ENCODE data around the gene IQGAP3.

IQGAP3 gene, protein sequence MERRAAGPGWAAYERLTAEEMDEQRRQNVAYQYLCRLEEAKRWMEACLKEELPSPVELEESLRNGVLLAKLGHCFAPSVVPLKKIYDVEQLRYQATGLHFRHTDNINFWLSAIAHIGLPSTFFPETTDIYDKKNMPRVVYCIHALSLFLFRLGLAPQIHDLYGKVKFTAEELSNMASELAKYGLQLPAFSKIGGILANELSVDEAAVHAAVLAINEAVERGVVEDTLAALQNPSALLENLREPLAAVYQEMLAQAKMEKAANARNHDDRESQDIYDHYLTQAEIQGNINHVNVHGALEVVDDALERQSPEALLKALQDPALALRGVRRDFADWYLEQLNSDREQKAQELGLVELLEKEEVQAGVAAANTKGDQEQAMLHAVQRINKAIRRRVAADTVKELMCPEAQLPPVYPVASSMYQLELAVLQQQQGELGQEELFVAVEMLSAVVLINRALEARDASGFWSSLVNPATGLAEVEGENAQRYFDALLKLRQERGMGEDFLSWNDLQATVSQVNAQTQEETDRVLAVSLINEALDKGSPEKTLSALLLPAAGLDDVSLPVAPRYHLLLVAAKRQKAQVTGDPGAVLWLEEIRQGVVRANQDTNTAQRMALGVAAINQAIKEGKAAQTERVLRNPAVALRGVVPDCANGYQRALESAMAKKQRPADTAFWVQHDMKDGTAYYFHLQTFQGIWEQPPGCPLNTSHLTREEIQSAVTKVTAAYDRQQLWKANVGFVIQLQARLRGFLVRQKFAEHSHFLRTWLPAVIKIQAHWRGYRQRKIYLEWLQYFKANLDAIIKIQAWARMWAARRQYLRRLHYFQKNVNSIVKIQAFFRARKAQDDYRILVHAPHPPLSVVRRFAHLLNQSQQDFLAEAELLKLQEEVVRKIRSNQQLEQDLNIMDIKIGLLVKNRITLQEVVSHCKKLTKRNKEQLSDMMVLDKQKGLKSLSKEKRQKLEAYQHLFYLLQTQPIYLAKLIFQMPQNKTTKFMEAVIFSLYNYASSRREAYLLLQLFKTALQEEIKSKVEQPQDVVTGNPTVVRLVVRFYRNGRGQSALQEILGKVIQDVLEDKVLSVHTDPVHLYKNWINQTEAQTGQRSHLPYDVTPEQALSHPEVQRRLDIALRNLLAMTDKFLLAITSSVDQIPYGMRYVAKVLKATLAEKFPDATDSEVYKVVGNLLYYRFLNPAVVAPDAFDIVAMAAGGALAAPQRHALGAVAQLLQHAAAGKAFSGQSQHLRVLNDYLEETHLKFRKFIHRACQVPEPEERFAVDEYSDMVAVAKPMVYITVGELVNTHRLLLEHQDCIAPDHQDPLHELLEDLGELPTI (N-terminal part only)

DNA sequence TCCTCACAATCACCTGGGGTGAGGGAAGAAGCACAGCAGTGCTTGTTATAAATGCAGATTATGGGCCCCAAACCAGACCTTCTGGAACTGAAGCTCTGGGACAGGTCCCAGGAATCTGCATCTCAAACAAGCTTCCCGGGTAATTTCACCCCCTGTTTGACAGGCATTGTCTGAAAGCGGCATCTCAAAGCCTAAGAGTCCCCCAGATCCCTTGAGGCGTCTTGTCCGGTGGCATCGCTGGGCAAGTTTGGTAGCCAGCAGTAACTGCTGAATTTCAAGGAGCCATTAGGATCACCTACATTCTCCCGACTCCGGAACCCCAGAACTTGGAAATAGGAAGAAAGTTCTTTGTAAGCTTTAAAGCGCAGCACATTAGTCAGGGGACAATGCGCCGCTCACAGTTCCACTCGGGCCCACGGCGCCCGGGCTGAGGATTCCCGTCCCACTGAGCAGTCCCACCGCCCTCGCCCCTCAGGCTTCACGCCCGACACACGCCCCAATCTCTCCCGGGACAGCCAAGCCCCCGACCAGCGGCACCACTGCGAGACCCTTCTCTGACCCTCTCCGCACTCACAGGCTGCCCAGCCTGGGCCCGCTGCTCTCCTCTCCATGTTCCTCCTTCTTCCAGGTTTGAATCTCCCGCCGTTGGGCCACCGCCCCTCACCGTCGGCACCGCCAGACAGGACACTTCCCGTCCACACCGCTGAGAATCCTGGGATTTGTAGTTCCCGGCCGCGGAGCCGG is at the start of gene IQGAP3:
Gene IQGAP3, minus strand, starts transcription at position 647 of the 744 bp plus-strand sequence. Its CDS starts 36 bp downstream, at position 611.
- DNase-seq (ENCODE audit: extremely low read depth, low read depth): no peak
- peak within 1 kb of the TSS; percentile 55 for H3K4me3 ChIP-seq (replicated peaks; ENCODE audit: low read depth, low read length)
- TF ChIP-seq, protein P1, sequence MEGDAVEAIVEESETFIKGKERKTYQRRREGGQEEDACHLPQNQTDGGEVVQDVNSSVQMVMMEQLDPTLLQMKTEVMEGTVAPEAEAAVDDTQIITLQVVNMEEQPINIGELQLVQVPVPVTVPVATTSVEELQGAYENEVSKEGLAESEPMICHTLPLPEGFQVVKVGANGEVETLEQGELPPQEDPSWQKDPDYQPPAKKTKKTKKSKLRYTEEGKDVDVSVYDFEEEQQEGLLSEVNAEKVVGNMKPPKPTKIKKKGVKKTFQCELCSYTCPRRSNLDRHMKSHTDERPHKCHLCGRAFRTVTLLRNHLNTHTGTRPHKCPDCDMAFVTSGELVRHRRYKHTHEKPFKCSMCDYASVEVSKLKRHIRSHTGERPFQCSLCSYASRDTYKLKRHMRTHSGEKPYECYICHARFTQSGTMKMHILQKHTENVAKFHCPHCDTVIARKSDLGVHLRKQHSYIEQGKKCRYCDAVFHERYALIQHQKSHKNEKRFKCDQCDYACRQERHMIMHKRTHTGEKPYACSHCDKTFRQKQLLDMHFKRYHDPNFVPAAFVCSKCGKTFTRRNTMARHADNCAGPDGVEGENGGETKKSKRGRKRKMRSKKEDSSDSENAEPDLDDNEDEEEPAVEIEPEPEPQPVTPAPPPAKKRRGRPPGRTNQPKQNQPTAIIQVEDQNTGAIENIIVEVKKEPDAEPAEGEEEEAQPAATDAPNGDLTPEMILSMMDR (IDR thresholded peaks at IDR 0.05; ENCODE audit: low read depth, low read length, missing control alignments): no peak

DNA sequence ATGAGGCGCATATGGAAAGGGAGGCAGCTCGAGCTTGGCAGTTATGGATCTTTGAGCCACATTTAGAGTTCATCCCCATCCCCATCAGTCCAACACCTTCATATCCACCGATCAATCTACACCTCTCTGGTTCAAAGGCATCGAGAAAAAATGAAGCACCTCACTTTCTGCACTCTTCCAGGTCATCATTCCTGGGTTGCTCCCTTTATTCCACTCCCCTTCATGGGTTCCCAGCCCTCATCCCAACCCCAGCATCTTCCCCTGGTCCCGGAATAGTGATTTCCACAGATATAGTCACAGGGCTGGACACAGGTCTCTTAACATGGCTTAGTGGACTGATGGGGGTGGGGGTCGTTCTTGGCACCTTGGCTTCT is 47.2 kb upstream of the IQGAP3 start:
- no peak overlapping the region for H3K4me3 ChIP-seq (replicated peaks; ENCODE audit: low read depth, low read length)
- no peak for DNase-seq (ENCODE audit: extremely low read depth, low read depth)
- TF ChIP-seq, protein P1 (IDR thresholded peaks at IDR 0.05; ENCODE audit: low read depth, low read length, missing control alignments): no peak

DNA sequence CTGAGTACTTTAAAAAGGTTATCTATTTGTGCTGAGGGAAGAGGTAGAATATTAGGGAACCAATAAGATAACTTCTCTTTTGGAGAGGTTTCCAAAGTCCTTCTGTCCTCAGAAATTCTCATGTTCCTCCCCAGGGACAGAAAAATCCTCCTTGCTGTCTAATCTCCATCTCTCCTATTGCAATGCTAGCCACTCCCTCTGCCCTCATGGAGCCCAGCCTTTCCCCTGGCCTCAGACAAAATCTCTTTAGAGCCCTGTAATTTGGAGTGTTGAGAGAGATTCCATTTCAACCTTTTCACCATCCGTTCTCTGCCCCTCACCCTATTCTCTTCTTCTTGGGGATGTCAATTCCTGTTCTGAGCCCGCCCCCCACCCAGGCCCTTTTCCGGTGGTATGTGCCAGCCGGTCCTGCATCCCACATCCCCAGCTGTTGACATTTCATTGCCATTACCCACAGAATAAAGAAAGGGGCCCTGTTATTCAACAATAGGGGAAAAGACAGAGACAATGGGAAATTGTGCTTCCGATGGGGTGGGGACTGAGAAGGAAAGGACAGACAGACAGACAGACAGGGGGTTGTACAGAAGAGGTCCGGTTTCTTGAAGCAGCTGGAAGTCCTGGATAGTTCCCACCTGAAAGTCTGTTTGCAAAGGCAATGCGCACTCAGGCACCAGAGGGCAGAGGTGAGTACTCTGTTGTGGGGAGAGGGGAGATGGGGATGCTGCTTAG is 46.7 kb upstream of the IQGAP3 start, which contains the start of gene HAPLN2:
Gene HAPLN2, plus strand, starts transcription at position 563 of the 729 bp plus-strand sequence. CDS start 4,076 bp downstream, outside the sequence.
- no peak for DNase-seq (ENCODE audit: extremely low read depth, low read depth)
- TF ChIP-seq, protein P1 (IDR thresholded peaks at IDR 0.05; ENCODE audit: low read depth, low read length, missing control alignments): peak; percentile 57
- no peak within 1 kb of the TSS for H3K4me3 ChIP-seq (replicated peaks; ENCODE audit: low read depth, low read length)

DNA sequence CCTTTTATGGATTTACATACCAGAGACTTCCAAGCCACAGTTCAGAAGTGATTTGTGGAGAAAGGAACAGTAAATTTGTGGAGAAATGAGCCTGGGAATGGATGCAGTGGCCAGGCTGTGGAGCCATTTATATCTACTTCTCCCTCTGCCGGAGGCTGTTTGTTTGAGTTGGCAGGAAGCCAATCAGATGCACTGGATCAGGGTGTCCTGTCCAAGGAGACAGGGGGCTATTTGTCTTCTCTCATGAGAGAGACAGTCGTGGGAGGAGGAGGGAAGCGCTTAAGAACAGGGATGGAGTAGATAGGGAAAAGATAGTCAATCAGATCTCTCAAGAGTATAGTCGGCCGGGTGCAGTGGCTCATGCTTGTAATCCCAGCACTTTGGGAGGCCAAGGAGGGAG is 44.1 kb upstream of the IQGAP3 start:
- TF ChIP-seq, protein P1 (IDR thresholded peaks at IDR 0.05; ENCODE audit: low read depth, low read length, missing control alignments): no peak
- H3K4me3 ChIP-seq (replicated peaks; ENCODE audit: low read depth, low read length): no peak overlapping the region
- no peak for DNase-seq (ENCODE audit: extremely low read depth, low read depth)

DNA sequence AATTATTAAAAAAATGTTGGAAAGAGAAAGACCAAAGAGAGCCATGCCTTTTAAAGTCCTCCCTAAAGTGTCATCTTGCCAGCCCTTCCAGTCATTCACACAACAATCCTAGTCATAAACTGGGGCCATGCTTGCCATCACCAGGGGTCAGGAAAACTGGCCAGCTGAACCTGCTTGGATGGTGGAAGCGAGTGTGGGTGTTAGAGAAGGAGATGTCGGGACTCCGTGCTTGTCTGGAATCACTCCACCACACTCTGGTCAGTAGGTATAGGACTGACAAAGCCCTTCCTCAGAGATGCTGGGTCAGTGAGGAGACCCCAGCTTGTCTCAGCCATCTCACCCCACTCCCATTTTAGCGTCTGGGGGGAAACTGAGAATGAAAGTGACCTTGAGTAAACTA is 43.6 kb upstream of the IQGAP3 start:
- TF ChIP-seq, protein P1 (IDR thresholded peaks at IDR 0.05; ENCODE audit: low read depth, low read length, missing control alignments): no peak
- DNase-seq (ENCODE audit: extremely low read depth, low read depth): no peak
- H3K4me3 ChIP-seq (replicated peaks; ENCODE audit: low read depth, low read length): no peak overlapping the region
